ENCODE results near the gene CCL22.
"Not testable (repeated sequence)": the region's sequence is repeated elsewhere in the genome, so short reads cannot be mapped to it uniquely, and the experiment has no call there.

CCL22 gene

DNA sequence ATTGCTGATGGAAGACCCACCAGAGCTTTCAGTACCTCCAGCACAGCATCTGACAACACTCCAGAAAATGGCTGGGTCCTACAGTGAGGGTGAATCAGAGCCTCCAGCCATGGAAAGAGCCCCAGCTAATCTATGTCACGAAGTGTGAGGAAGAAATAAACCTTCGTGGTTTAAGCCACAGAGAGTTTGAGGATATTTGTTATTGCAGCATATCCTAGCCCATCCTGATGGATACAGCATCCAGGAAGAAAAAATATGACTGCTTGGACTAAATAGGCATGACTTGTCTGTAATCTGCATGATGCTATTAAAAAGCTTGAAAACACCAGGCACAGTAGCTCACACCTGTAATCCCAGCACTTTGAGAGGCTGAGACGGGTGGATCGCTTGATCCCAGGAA is 32.7 kb downstream of the CCL22 start:
- Mint-ChIP-seq H3K4me1 (peaks cover 26% of the 10 kb centered on the region), H3K36me3 (ENCODE audit: low read depth) (no peaks in the 10 kb centered on the region), H3K4me3 (peak overlapping the region in 1 of 3 experiments; percentile 19), H3K9me3 (peaks cover 2% of the 10 kb centered on the region), H3K27ac (peak overlapping the region; percentile 76 to 90 (median 82)), H3K27me3 (ENCODE audit: low read depth) (peaks cover 5% of the 10 kb centered on the region)
- TF ChIP-seq, protein P1, sequence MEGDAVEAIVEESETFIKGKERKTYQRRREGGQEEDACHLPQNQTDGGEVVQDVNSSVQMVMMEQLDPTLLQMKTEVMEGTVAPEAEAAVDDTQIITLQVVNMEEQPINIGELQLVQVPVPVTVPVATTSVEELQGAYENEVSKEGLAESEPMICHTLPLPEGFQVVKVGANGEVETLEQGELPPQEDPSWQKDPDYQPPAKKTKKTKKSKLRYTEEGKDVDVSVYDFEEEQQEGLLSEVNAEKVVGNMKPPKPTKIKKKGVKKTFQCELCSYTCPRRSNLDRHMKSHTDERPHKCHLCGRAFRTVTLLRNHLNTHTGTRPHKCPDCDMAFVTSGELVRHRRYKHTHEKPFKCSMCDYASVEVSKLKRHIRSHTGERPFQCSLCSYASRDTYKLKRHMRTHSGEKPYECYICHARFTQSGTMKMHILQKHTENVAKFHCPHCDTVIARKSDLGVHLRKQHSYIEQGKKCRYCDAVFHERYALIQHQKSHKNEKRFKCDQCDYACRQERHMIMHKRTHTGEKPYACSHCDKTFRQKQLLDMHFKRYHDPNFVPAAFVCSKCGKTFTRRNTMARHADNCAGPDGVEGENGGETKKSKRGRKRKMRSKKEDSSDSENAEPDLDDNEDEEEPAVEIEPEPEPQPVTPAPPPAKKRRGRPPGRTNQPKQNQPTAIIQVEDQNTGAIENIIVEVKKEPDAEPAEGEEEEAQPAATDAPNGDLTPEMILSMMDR (IDR thresholded peaks at IDR 0.05; ENCODE audit: unreplicated experiment in 3 of 3): no peak

DNA sequence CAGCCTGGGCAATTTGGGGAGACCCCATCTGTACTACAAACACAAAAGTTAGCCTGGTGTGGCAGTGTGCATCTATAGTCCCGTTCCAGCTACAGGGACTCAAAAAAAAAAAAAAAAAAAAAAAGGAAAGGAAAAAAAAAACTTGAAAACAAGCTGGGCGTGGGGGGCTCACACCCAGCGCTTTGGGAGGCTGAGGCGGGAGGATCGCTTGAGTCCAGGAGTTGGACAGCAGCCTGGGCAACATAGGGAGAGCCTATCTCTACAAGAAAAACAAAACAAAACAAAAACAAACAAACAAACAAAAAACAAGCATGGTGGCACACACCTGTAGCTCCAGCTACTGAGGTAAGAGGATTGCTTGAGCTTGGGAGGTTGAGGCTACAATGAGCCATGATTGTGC is 33.1 kb downstream of the CCL22 start:
- Mint-ChIP-seq H3K27ac (no peak overlapping the region), H3K4me3 (no peak overlapping the region), H3K36me3 (ENCODE audit: low read depth) (no peaks in the 10 kb centered on the region), H3K27me3 (ENCODE audit: low read depth) (peaks cover 5% of the 10 kb centered on the region), H3K9me3 (peaks cover 2% of the 10 kb centered on the region), H3K4me1 (peaks cover 22% of the 10 kb centered on the region)
- TF ChIP-seq, protein P1 (IDR thresholded peaks at IDR 0.05; ENCODE audit: unreplicated experiment in 3 of 3): no peak

DNA sequence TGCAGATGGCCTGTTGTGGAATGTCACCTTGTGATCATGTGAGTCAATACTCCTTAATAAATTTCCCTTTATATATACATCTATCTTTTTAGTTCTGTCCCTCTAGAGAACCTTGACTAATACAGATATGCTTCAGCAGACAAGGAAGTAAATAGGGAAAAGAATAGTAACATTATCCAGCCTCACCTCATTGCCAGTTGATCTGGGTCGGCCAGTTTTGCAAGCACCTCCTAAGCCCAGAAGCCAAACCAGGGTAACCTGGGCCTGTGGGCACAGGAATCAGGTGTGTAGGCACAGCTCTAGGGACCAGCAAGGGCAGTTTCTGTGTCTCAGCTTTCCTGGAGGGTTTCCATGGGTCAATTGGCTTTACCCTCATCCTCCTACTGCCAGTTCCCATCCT is 34.1 kb downstream of the CCL22 start:
- peaks cover 2% of the 10 kb centered on the region for H3K9me3 Mint-ChIP-seq
- TF ChIP-seq, protein P1 (IDR thresholded peaks at IDR 0.05; ENCODE audit: unreplicated experiment in 3 of 3): no peak
- peaks cover 16% of the 10 kb centered on the region for H3K4me1 Mint-ChIP-seq
- H3K27ac Mint-ChIP-seq: no peak overlapping the region
- H3K27me3 Mint-ChIP-seq (ENCODE audit: low read depth): peaks cover 9% of the 10 kb centered on the region
- no peaks in the 10 kb centered on the region for H3K36me3 Mint-ChIP-seq (ENCODE audit: low read depth)
- no peak overlapping the region for H3K4me3 Mint-ChIP-seq

DNA sequence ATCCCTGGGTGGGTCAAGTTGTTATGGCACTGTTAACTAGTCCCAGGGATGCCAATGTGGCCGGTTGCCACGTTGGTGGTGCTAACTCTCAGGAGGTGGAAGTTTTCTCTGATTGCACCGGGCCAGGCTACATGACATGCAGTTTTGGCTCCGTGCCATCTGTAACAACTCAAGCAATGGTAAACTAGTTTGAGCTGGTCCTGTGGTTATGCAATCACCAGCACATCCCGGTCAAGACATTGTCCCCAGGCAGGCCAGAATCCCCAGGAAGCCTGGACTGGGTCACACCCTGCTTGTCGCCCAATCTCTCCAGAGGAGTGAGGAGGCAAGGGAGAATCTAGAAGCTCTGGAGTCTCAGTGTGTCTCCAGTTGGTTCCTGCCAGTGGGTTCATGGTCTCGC is 35.9 kb downstream of the CCL22 start:
- peaks cover 8% of the 10 kb centered on the region for H3K4me1 Mint-ChIP-seq

DNA sequence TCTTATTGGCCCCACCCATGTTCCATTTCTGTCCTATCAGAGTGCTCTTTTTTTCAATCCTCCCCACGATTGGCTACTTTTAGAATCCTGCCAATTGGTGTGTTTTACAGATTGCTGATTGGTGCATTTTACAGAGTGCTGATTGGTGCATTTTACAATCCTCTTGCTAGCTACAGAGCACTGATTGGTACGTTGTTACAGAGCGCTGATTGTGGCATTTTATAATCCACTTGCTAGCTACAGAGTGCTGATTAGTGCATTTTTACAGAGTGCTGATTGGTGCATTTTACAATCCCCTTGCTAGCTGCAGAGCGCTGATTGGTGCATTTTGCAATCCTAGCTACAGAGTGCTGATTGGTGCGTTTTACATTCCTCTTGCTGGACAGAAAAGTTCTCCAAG is 36.4 kb downstream of the CCL22 start:
- H3K4me3 Mint-ChIP-seq: no peak overlapping the region

More for the DNA sequence above, 35.9 kb downstream of the CCL22 start:
- no peak overlapping the region for H3K4me3 Mint-ChIP-seq
- H3K9me3 Mint-ChIP-seq: peaks cover 2% of the 10 kb centered on the region
- H3K27ac Mint-ChIP-seq: no peak overlapping the region
- H3K27me3 Mint-ChIP-seq (ENCODE audit: low read depth): peaks cover 16% of the 10 kb centered on the region
- TF ChIP-seq, protein P1 (IDR thresholded peaks at IDR 0.05; ENCODE audit: unreplicated experiment in 3 of 3): no peak
- no peaks in the 10 kb centered on the region for H3K36me3 Mint-ChIP-seq (ENCODE audit: low read depth)

DNA sequence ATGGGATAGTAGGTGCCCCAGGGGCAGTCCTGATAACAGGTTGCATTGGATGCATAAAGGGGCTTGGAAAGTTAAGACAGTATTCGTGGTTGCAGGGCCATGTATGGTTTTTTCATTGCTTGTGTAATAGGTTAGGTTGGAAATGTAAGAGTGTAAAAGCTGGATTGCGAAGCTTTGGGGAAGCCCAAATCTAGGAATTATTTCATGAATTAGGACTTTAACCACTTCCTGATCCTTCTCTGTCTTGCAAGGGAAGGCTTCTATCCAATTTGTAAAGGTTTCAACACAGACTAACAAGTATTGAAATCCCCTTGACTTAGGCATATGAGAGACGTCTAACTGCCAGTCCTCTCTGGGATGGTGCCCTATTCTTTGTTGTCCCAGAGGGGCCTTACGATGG is 38.2 kb downstream of the CCL22 start:
- no peak overlapping the region for H3K4me3 Mint-ChIP-seq
- H3K36me3 Mint-ChIP-seq (ENCODE audit: low read depth): no peaks in the 10 kb centered on the region
- no peak overlapping the region for H3K27ac Mint-ChIP-seq
- peaks cover 15% of the 10 kb centered on the region for H3K27me3 Mint-ChIP-seq (ENCODE audit: low read depth)
- TF ChIP-seq, protein P1 (IDR thresholded peaks at IDR 0.05; ENCODE audit: unreplicated experiment in 3 of 3): no peak
- H3K4me1 Mint-ChIP-seq: no peaks in the 10 kb centered on the region
- no peaks in the 10 kb centered on the region for H3K9me3 Mint-ChIP-seq

More for the DNA sequence above, 36.4 kb downstream of the CCL22 start:
- H3K9me3 Mint-ChIP-seq: peaks cover 2% of the 10 kb centered on the region
- peaks cover 8% of the 10 kb centered on the region for H3K4me1 Mint-ChIP-seq
- H3K36me3 Mint-ChIP-seq (ENCODE audit: low read depth): no peaks in the 10 kb centered on the region
- TF ChIP-seq, protein P1 (IDR thresholded peaks at IDR 0.05; ENCODE audit: unreplicated experiment in 3 of 3): no peak
- peaks cover 16% of the 10 kb centered on the region for H3K27me3 Mint-ChIP-seq (ENCODE audit: low read depth)
- H3K27ac Mint-ChIP-seq: no peak overlapping the region

DNA sequence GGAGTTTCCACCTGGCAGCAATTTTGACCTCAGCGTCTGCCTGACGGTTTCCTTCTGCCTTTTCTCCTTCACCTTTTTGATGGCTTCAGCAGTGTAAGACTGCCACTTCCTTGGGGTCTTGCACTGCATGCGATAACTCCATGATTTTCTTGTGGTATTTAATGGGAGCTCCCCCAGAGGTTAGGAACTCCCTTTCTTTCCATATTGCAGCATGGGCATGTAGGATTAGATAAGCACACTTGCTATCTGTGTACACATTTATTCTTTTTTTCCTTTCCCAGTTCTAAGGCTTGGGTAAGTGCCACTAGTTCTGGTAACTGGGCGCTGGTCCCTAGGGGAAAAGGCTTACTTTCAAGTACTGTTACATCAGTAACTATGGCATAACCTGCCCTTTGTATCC is 38.9 kb downstream of the CCL22 start:
- H3K4me3 Mint-ChIP-seq; H3K9me3 Mint-ChIP-seq; H3K36me3 Mint-ChIP-seq (ENCODE audit: low read depth); H3K4me1 Mint-ChIP-seq; H3K27ac Mint-ChIP-seq: not testable (repeated sequence)
- H3K27me3 Mint-ChIP-seq (ENCODE audit: low read depth): peaks cover 15% of the 10 kb centered on the region
